Caco-2 (cell line): ENCODE data around the gene FMNL3. TPM values are rescaled to one million over a fixed set of nuclear protein-coding genes. Genes with fewer than 3 reads are reported as not detected.
A peak's percentile ranks its signal among the peaks of the same experiment; 100 is the strongest.

ENCODE experiments used
- BruUV-seq: library from RNA; stranded (reverse); fragments of 400-500 nt; replicated peaks from 2 replicates; lab custom pipeline; 2021; lab: Mats Ljungman, UMichigan
- CTCF ChIA-PET: fragments of 300-600 bp; sonication (Branson Sonifier 250); formaldehyde crosslinking; loops from one replicate; lab custom pipeline; 2022; ENCODE audit warnings: antibody characterized with exemption; lab: Charles Lee
- POLR2A ChIA-PET: fragments of 300-600 bp; sonication (Branson Sonifier 250); formaldehyde crosslinking; loops from one replicate; lab custom pipeline; 2022; ENCODE audit warnings: antibody characterized with exemption; lab: Charles Lee
- DNase-seq, 2 experiments: peaks; one replicate each; pipeline versions ENCODE4 v3.0.0 to v3.0.0-alpha.2; 2020 to 2022
- H3K27me3 ChIP-seq: replicated peaks from 2 replicates; pipeline ENCODE4 v1.6.0; 2011; ENCODE audit warnings: low read length; ENCODE audit not compliant: control insufficient read depth, insufficient read depth
- H3K36me3 ChIP-seq: 2 replicates; pipeline ENCODE4 v1.5.1; 2011; ENCODE audit warnings: low read length; ENCODE audit not compliant: control insufficient read depth, insufficient read depth
- H3K4me1 ChIP-seq: fragments of 250-450 bp; sonication (Bioruptor Pico); 2 replicates; pipeline ENCODE4 v1.5.1; 2020; ENCODE audit warnings: mild to moderate bottlenecking
- H3K4me3 ChIP-seq: 2 replicates; pipeline ENCODE4 v1.5.1; 2011; ENCODE audit warnings: low read depth, mild to moderate bottlenecking, control low read depth, low read length
- H3K9me3 ChIP-seq: fragments of 250-450 bp; sonication (Bioruptor Pico); 2 replicates; pipeline ENCODE4 v1.5.1; 2020; ENCODE audit warnings: mild to moderate bottlenecking, moderate library complexity
- H3K27ac Mint-ChIP-seq: one replicate; pipeline ENCODE4 v1.8.0; 2022; ENCODE audit warnings: mixed read lengths; ENCODE audit not compliant: unreplicated experiment
- H3K27me3 Mint-ChIP-seq: one replicate; pipeline ENCODE4 v1.8.0; 2022; ENCODE audit warnings: mixed read lengths; ENCODE audit not compliant: insufficient read depth, unreplicated experiment
- H3K36me3 Mint-ChIP-seq: one replicate; pipeline ENCODE4 v1.8.0; 2022; ENCODE audit warnings: mild to moderate bottlenecking, mixed read lengths; ENCODE audit not compliant: insufficient read depth, unreplicated experiment
- H3K4me1 Mint-ChIP-seq: one replicate; pipeline ENCODE4 v1.8.0; 2022; ENCODE audit warnings: low read depth, mixed read lengths; ENCODE audit not compliant: unreplicated experiment
- H3K4me3 Mint-ChIP-seq: one replicate; pipeline ENCODE4 v1.8.0; 2022; ENCODE audit warnings: mild to moderate bottlenecking, moderate library complexity, mixed read lengths; ENCODE audit not compliant: unreplicated experiment
- H3K9me3 Mint-ChIP-seq: one replicate; pipeline ENCODE4 v1.8.0; 2022; ENCODE audit warnings: mixed read lengths; ENCODE audit not compliant: unreplicated experiment
- CTCF ChIP-seq, 2 experiments: fragments of 200-600 bp in 1 of 2; IDR thresholded peaks; 1 replicate in 1 of 2; 2 replicates in 1 of 2; pipeline versions ENCODE4 v1.5.1 to v1.8.0; 2011 to 2022; ENCODE audit warnings: antibody characterized with exemption in 1 of 2, control low read depth in 1 of 2, inconsistent platforms in 1 of 2, low read depth in 1 of 2, low read length in 1 of 2, mild to moderate bottlenecking in 1 of 2, moderate library complexity in 1 of 2; ENCODE audit not compliant: insufficient read depth in 1 of 2, severe bottlenecking in 1 of 2, unreplicated experiment in 1 of 2
- intact Hi-C: fragments of 100-400 bp; cut with micrococcal nuclease; formaldehyde crosslinking; loops from one replicate; pipeline ENCODE4 v1.10.0; 2022; ENCODE audit not compliant: unreplicated experiment
- total RNA-seq: library from RNA; stranded (reverse); gene quantifications from 2 replicates; pipeline ENCODE4 v1.2.3, GENCODE V29; 2022

Gene FMNL3
- total RNA-seq, 1 experiment from 2014 or later = 10.7 TPM

GRCh38 chr12:49622501-49623141 lies 84.6 kb downstream of the FMNL3 start:
- intact Hi-C loops = loop anchor here (1.0 to 2.0 kb wide), 5 partner anchors 10 to 264 kb away; partner anchors contain the start of gene MCRS1
- ChIA-PET CTCF (interaction anchor here (0.6 to 2.5 kb wide), 24 partner anchors 10 to 657 kb away, joined by 3 to 35 read pairs (median 4); partner anchors contain the start of genes BCDIN3D, SPATS2, TMBIM6 and TUBA1B), POLR2A (interaction anchor here (0.6 to 2.3 kb wide), 9 partner anchors 20 to 358 kb away, joined by 3 to 15 read pairs (median 5); partner anchors contain the start of genes SPATS2, TMBIM6, TROAP and TUBA1C)
- H3K27me3 ChIP-seq = no peaks in the 10 kb centered on the region
- Mint-ChIP-seq H3K27me3 (no peaks in the 10 kb centered on the region), H3K4me3 (peak overlapping the region; percentile 82), H3K27ac (peak overlapping the region; percentile 77), H3K36me3 (no peaks in the 10 kb centered on the region), H3K9me3 (no peaks in the 10 kb centered on the region), H3K4me1 (peaks cover 36% of the 10 kb centered on the region)
- H3K9me3 ChIP-seq = no peaks in the 10 kb centered on the region
- H3K4me3 ChIP-seq = peak overlapping the region; percentile 66
- TF ChIP-seq CTCF (IDR thresholded peaks at IDR 0.05; ENCODE audit: insufficient read depth in 1 of 2, low read depth in 1 of 2, low read length in 1 of 2, severe bottlenecking in 1 of 2, unreplicated experiment in 1 of 2) = no peak
- TSS peak; percentile 92 for BruUV-seq
- H3K4me1 ChIP-seq = peaks cover 39% of the 10 kb centered on the region
- DNase-seq = peak in 1 of 2 experiments; percentile 49
- H3K36me3 ChIP-seq = no peaks in the 10 kb centered on the region

- intact Hi-C loops = loop anchor here (1.0 to 2.0 kb wide), 2 partner anchors 10 to 263 kb away; no protein-coding TSS in a partner anchor
- Histone ChIP-seq H3K9me3 (no peaks in the 10 kb centered on the region), H3K27me3 (no peaks in the 10 kb centered on the region), H3K36me3 (no peaks in the 10 kb centered on the region), H3K4me3 (peak overlapping the region; percentile 66), H3K4me1 (peaks cover 43% of the 10 kb centered on the region)
- peak overlapping the region; percentile 77 for H3K27ac Mint-ChIP-seq
- TF ChIP-seq CTCF (IDR thresholded peaks at IDR 0.05; ENCODE audit: insufficient read depth in 1 of 2, low read depth in 1 of 2, low read length in 1 of 2, severe bottlenecking in 1 of 2, unreplicated experiment in 1 of 2) = no peak
- H3K27me3 Mint-ChIP-seq = no peaks in the 10 kb centered on the region
- no peaks in the 10 kb centered on the region for H3K36me3 Mint-ChIP-seq
- no peaks in the 10 kb centered on the region for H3K9me3 Mint-ChIP-seq
- peak overlapping the region; percentile 82 for H3K4me3 Mint-ChIP-seq
- DNase-seq = peak; percentile 31 to 32
- CTCF ChIA-PET = interaction anchor here (0.7 to 2.5 kb wide), 6 partner anchors 10 to 656 kb away, joined by 3 to 35 read pairs (median 4); no protein-coding TSS in a partner anchor
- POLR2A ChIA-PET = interaction anchor here (0.6 to 2.3 kb wide), 6 partner anchors 20 to 357 kb away, joined by 3 to 15 read pairs (median 5); partner anchors contain the start of genes SPATS2, TMBIM6, TROAP and TUBA1C
- peaks cover 41% of the 10 kb centered on the region for H3K4me1 Mint-ChIP-seq
- no TSS peak for BruUV-seq
These were observed 85.3 kb downstream of the FMNL3 start for GRCh38 chr12:49621651-49622500.

- no peak overlapping the region for H3K4me3 ChIP-seq
- H3K36me3 ChIP-seq = no peaks in the 10 kb centered on the region
- H3K9me3 ChIP-seq = peaks cover 4% of the 10 kb centered on the region; the same call in 1 of the 2 replicates
- no peaks in the 10 kb centered on the region for H3K27me3 ChIP-seq
- Mint-ChIP-seq H3K4me1 (peaks cover 42% of the 10 kb centered on the region), H3K4me3 (no peak overlapping the region), H3K36me3 (peaks cover 4% of the 10 kb centered on the region), H3K27me3 (no peaks in the 10 kb centered on the region), H3K9me3 (no peaks in the 10 kb centered on the region), H3K27ac (peak overlapping the region; percentile 58)
- H3K4me1 ChIP-seq = peaks cover 47% of the 10 kb centered on the region
- no TSS peak for BruUV-seq
- CTCF ChIA-PET = interaction anchor here (0.7 to 2.4 kb wide), 8 partner anchors 11 to 288 kb away, joined by 3 to 20 read pairs (median 3); partner anchors contain the start of gene TMBIM6
- DNase-seq = peak in 1 of 2 experiments; percentile 68
- POLR2A ChIA-PET = interaction anchor here (0.5 to 2.4 kb wide), 3 partner anchors 60 to 314 kb away, joined by 4 to 13 read pairs (median 11); partner anchors contain the start of gene TMBIM6
- intact Hi-C loops = no loop called here
- TF ChIP-seq CTCF (IDR thresholded peaks at IDR 0.05; ENCODE audit: insufficient read depth in 1 of 2, low read depth in 1 of 2, low read length in 1 of 2, severe bottlenecking in 1 of 2, unreplicated experiment in 1 of 2) = no peak
These were observed 87.9 kb downstream of the FMNL3 start for GRCh38 chr12:49619286-49619685.
